ENCODE results near the gene CTAG1B. TPM values are rescaled to one million over a fixed set of nuclear protein-coding genes. Genes with fewer than 3 reads are reported as not detected.

CTAG1B gene
- total RNA-seq, 1 experiment from 2014 or later, result not detected

DNA sequence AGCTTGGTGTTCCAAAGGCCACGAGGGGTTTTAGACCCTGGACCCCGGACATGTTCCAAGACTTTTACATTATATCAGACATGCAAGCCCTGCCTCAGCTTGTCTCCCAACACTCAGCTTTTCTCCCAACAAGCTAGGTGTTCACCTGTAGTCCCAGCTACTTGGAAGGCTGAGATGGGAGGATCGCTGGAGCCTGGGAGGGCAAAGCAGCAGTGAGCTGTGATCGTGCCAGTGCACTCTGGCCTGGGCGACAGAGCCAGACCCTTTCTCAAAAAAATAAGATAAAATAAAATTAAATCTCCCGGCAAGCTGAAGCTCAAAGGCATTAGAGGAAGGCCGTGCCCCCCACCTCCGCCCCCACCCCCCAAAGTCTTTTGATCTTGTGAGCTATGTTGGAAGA lies 20.4 kb downstream of the CTAG1B start:
- POLR2A ChIA-PET, result no interaction called here
- Histone ChIP-seq H3K27ac (ENCODE audit: low read length) (no peak overlapping the region), H3K27me3 (ENCODE audit: control insufficient read depth, insufficient read depth, low read length) (no peaks in the 10 kb centered on the region), H3K4me3 (ENCODE audit: low read depth in 2 of 2, low read length in 2 of 2) (no peak overlapping the region), H3K9me3 (ENCODE audit: control insufficient read depth, insufficient read depth, low read depth, low read length) (no peaks in the 10 kb centered on the region), H3K36me3 (ENCODE audit: control insufficient read depth, insufficient read depth, low read length) (no peaks in the 10 kb centered on the region), H3K4me1 (ENCODE audit: control insufficient read depth, insufficient read depth, low read length) (peaks cover 13% of the 10 kb centered on the region)
- no TSS peak for BruUV-seq (replicated peaks)
- DNase-seq (ENCODE audit: low read depth, low spot score) (no peak), ATAC-seq (no peak)
- intact Hi-C loops (cut with micrococcal nuclease; ENCODE audit: unreplicated experiment) (no loop called here), in situ Hi-C loops (cut with HindIII; ENCODE audit: low pct_unique_long_range_greater_than_20kb, low sequenced_read_pairs) (no loop called here)
- CTCF ChIA-PET, result no interaction called here
- no peak for TF ChIP-seq CTCF (IDR thresholded peaks at IDR 0.05)

GRCh38 chrX:154597221-154597620 lies 21.9 kb downstream of the CTAG1B start:
- CTCF ChIA-PET, result no interaction called here
- POLR2A ChIA-PET, result no interaction called here
- Histone ChIP-seq H3K27me3 (ENCODE audit: control insufficient read depth, insufficient read depth, low read length) (no peaks in the 10 kb centered on the region), H3K4me1 (ENCODE audit: control insufficient read depth, insufficient read depth, low read length) (peaks cover 12% of the 10 kb centered on the region), H3K27ac (ENCODE audit: low read length) (peak overlapping the region; percentile 74), H3K4me3 (ENCODE audit: low read depth in 2 of 2, low read length in 2 of 2) (no peak overlapping the region), H3K36me3 (ENCODE audit: control insufficient read depth, insufficient read depth, low read length) (no peaks in the 10 kb centered on the region), H3K9me3 (ENCODE audit: control insufficient read depth, insufficient read depth, low read depth, low read length) (no peaks in the 10 kb centered on the region)
- in situ Hi-C loops (cut with HindIII; ENCODE audit: low pct_unique_long_range_greater_than_20kb, low sequenced_read_pairs) (no loop called here), intact Hi-C loops (cut with micrococcal nuclease; ENCODE audit: unreplicated experiment) (no loop called here)
- BruUV-seq (replicated peaks), result no TSS peak
- ATAC-seq (no peak), DNase-seq (ENCODE audit: low read depth, low spot score) (no peak)
- TF ChIP-seq CTCF (IDR thresholded peaks at IDR 0.05), result no peak
- TF ChIP-seq, protein P1, sequence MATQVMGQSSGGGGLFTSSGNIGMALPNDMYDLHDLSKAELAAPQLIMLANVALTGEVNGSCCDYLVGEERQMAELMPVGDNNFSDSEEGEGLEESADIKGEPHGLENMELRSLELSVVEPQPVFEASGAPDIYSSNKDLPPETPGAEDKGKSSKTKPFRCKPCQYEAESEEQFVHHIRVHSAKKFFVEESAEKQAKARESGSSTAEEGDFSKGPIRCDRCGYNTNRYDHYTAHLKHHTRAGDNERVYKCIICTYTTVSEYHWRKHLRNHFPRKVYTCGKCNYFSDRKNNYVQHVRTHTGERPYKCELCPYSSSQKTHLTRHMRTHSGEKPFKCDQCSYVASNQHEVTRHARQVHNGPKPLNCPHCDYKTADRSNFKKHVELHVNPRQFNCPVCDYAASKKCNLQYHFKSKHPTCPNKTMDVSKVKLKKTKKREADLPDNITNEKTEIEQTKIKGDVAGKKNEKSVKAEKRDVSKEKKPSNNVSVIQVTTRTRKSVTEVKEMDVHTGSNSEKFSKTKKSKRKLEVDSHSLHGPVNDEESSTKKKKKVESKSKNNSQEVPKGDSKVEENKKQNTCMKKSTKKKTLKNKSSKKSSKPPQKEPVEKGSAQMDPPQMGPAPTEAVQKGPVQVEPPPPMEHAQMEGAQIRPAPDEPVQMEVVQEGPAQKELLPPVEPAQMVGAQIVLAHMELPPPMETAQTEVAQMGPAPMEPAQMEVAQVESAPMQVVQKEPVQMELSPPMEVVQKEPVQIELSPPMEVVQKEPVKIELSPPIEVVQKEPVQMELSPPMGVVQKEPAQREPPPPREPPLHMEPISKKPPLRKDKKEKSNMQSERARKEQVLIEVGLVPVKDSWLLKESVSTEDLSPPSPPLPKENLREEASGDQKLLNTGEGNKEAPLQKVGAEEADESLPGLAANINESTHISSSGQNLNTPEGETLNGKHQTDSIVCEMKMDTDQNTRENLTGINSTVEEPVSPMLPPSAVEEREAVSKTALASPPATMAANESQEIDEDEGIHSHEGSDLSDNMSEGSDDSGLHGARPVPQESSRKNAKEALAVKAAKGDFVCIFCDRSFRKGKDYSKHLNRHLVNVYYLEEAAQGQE (IDR thresholded peaks at IDR 0.05; ENCODE audit: insufficient read depth in 1 of 2, low read depth in 2 of 2, low read length in 1 of 2), result no peak
- no peak for TF ChIP-seq SIN3A (IDR thresholded peaks at IDR 0.05; ENCODE audit: borderline replicate concordance, insufficient read depth, low read depth, low read length)
- no peak for TF ChIP-seq POLR2AphosphoS5 (IDR thresholded peaks at IDR 0.05; ENCODE audit: low read depth, low read length)
- no peak for TF ChIP-seq TCF7L2 (IDR thresholded peaks at IDR 0.05; ENCODE audit: low read depth, low read length)
